Stimulated activated naive CD4-positive, alpha-beta T cell treated with Interleukin-2 at 50 U/mL for 16 hours (primary cell): Measurements from ENCODE around the gene GRIK4.
A peak's percentile ranks its signal among the peaks of the same experiment; 100 is the strongest.

ENCODE experiments used
- DNase-seq: peaks from one replicate; lab custom pipeline; 2025; lab: John Stamatoyannopoulos, UW

GRIK4 gene

GRCh38 chr11:120956710-120957495 is 445.4 kb downstream of the GRIK4 start:
- no peak for DNase-seq

- DNase-seq = no peak
Observed at GRCh38 chr11:120958185-120958584, 446.6 kb downstream of the GRIK4 start.

- no peak for DNase-seq
Observed at GRCh38 chr11:120959189-120959588, 447.6 kb downstream of the GRIK4 start.

GRCh38 chr11:120964857-120965256 is 453.3 kb downstream of the GRIK4 start:
- DNase-seq = no peak

GRCh38 chr11:120966840-120967239 is 455.3 kb downstream of the GRIK4 start:
- no peak for DNase-seq

GRCh38 chr11:120969993-120970392 is 458.4 kb downstream of the GRIK4 start:
- DNase-seq = no peak

GRCh38 chr11:120971825-120972224 is 460.3 kb downstream of the GRIK4 start:
- no peak for DNase-seq

- no peak for DNase-seq
Observed at GRCh38 chr11:120972621-120973020, 461.1 kb downstream of the GRIK4 start.

- no peak for DNase-seq
Observed at GRCh38 chr11:120973501-120973900, 462.0 kb downstream of the GRIK4 start.

- no peak for DNase-seq
Observed at GRCh38 chr11:120974466-120974865, 462.9 kb downstream of the GRIK4 start.

- no peak for DNase-seq
Observed at GRCh38 chr11:120974965-120975364, 463.4 kb downstream of the GRIK4 start.

GRCh38 chr11:120977266-120978137 is 466.0 kb downstream of the GRIK4 start:
- no peak for DNase-seq

- no peak for DNase-seq
Observed at GRCh38 chr11:120978701-120979100, 467.2 kb downstream of the GRIK4 start.

- DNase-seq = peak; percentile 21
Observed at GRCh38 chr11:120985718-120986569, 474.4 kb downstream of the GRIK4 start.

- no peak for DNase-seq
Observed at GRCh38 chr11:120988603-120989002, 477.1 kb downstream of the GRIK4 start.

- no peak for DNase-seq
Observed at GRCh38 chr11:120991830-120992686, 480.5 kb downstream of the GRIK4 start.

GRCh38 chr11:120994091-120994859 is 482.7 kb downstream of the GRIK4 start:
- no peak for DNase-seq

GRCh38 chr11:120995184-120995583 is 483.6 kb downstream of the GRIK4 start:
- DNase-seq = no peak

- no peak for DNase-seq
Observed at GRCh38 chr11:120996973-120997372, 485.4 kb downstream of the GRIK4 start.

GRCh38 chr11:120998581-120998980 is 487.0 kb downstream of the GRIK4 start:
- DNase-seq = no peak
